Measurements from ENCODE around the gene RP2. TPM values are rescaled to one million over a fixed set of nuclear protein-coding genes. Genes with fewer than 3 reads are reported as not detected.

Gene RP2
- total and polyA plus RNA-seq, 10 donors = 6.8 to 26.5 (median 18.0) TPM

DNA sequence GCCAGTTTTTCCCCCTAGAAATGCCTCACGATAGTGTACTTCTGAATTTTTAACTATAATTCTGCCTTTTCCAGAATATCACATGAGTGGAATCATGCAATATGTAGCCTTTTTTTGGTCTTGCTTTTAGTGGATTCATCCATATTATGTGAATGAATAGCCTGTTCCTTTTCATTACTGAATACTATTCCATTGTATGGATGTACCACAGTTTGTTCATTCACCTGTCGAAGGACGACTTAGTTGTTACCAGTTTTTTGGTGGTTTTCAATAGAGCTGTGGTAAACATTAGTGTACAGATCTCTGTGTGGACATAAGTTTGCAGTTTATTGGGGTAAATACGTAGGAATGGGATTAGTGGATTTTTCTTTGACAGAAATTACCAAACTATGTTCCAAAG is 83.4 kb downstream of the RP2 start:
- TF ChIP-seq CTCF (IDR thresholded peaks at IDR 0.05 in 8 of 11, conservative IDR thresholded peaks at IDR 0.05 in 3 of 11) = no peak
- no peak for TF ChIP-seq POLR2AphosphoS5 (IDR thresholded peaks at IDR 0.05)
- no peak for TF ChIP-seq POLR2A (IDR thresholded peaks at IDR 0.05)
- Histone ChIP-seq H3K4me3 (no peak overlapping the region), H3K36me3 (no peaks in the 10 kb centered on the region), H3K4me1 (no peaks in the 10 kb centered on the region), H3K27ac (no peak overlapping the region), H3K27me3 (replicated peaks in 1 of 7) (peaks cover 0 to 5% (median 0%) of the 10 kb centered on the region in 7 donors), H3K9me3 (peaks cover 0 to 13% (median 2%) of the 10 kb centered on the region in 8 donors)
- no peak for DNase-seq
- 62 to 72% (median 67%) methylated on average over 4 of the region's 4 CpGs for WGBS, 5 donors
- intact Hi-C loops (cut with DNase I; ENCODE audit: low total_unique reads) = no loop called here

- no peak for DNase-seq
- no peak for TF ChIP-seq CTCF (IDR thresholded peaks at IDR 0.05 in 8 of 11, conservative IDR thresholded peaks at IDR 0.05 in 3 of 11)
- no peak for TF ChIP-seq POLR2A (IDR thresholded peaks at IDR 0.05)
- TF ChIP-seq POLR2AphosphoS5 (IDR thresholded peaks at IDR 0.05) = no peak
Measured at GRCh38 chrX:46922611-46923010, 85.8 kb downstream of the RP2 start.

DNA sequence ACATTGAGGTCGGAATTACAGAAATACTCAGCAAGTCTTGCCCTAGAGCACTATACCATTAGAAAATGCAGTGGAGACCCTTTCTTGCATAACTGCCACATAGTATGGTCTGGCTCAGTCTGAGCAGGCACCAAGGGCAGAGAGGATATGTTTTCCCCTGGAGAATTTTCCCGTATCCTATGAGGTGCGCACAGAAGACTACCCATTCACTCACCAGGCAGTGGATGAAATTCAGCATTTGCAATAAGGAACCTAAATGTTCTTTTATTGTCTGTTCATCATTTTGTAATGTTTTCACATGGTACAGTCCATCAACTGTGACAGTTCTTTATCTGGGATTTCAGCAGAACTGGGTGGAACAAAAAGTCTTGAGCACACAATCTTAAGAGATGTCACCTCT is 90.9 kb downstream of the RP2 start:
- Histone ChIP-seq H3K4me3 (no peak overlapping the region), H3K36me3 (no peaks in the 10 kb centered on the region), H3K27me3 (replicated peaks in 1 of 7) (no peaks in the 10 kb centered on the region), H3K27ac (no peak overlapping the region), H3K9me3 (no peaks in the 10 kb centered on the region), H3K4me1 (no peaks in the 10 kb centered on the region)
- WGBS, 5 donors = 86 to 98% (median 91%) methylated on average over 2 to 3 of the region's 3 CpGs
- intact Hi-C loops (cut with DNase I; ENCODE audit: low total_unique reads) = no loop called here
- no peak for DNase-seq
- no peak for TF ChIP-seq CTCF (IDR thresholded peaks at IDR 0.05 in 8 of 11, conservative IDR thresholded peaks at IDR 0.05 in 3 of 11)
- TF ChIP-seq POLR2A (IDR thresholded peaks at IDR 0.05) = no peak
- TF ChIP-seq POLR2AphosphoS5 (IDR thresholded peaks at IDR 0.05) = no peak

More at GRCh38 chrX:46922611-46923010, 85.8 kb downstream of the RP2 start:
- H3K36me3 ChIP-seq = no peaks in the 10 kb centered on the region
- H3K4me3 ChIP-seq = no peak overlapping the region
- H3K4me1 ChIP-seq = no peaks in the 10 kb centered on the region
- peaks cover 0 to 13% (median 2%) of the 10 kb centered on the region in 8 donors for H3K9me3 ChIP-seq
- intact Hi-C loops (cut with DNase I; ENCODE audit: low total_unique reads) = no loop called here
- no peaks in the 10 kb centered on the region for H3K27me3 ChIP-seq (replicated peaks in 1 of 7)
- WGBS, 5 donors = 81 to 100% (median 90%) methylated on average over 1 of the region's 1 CpG
- no peak overlapping the region for H3K27ac ChIP-seq

GRCh38 chrX:46929439-46930261 is 92.8 kb downstream of the RP2 start:
- H3K36me3 ChIP-seq = no peaks in the 10 kb centered on the region
- no peak overlapping the region for H3K27ac ChIP-seq
- intact Hi-C loops (cut with DNase I; ENCODE audit: low total_unique reads) = no loop called here
- TF ChIP-seq POLR2A (IDR thresholded peaks at IDR 0.05) (no peak), CTCF (IDR thresholded peaks at IDR 0.05 in 8 of 11, conservative IDR thresholded peaks at IDR 0.05 in 3 of 11) (no peak), POLR2AphosphoS5 (IDR thresholded peaks at IDR 0.05) (no peak)
- no peak for DNase-seq
- H3K27me3 ChIP-seq (replicated peaks in 1 of 7) = no peaks in the 10 kb centered on the region
- WGBS, 5 donors = 58 to 82% (median 79%) methylated on average over 3 of the region's 3 CpGs
- H3K9me3 ChIP-seq = no peaks in the 10 kb centered on the region
- no peaks in the 10 kb centered on the region for H3K4me1 ChIP-seq
- no peak overlapping the region for H3K4me3 ChIP-seq
